Osteocyte (in vitro differentiated cells): ENCODE data around the gene PRDM10. TPM values are rescaled to one million over a fixed set of nuclear protein-coding genes. Genes with fewer than 3 reads are reported as not detected.

Experiments used
- DNase-seq: peaks from one replicate; pipeline ENCODE4 v3.0.0; 2021; ENCODE audit warnings: mixed read lengths; ENCODE audit not compliant: unreplicated experiment; ENCODE audit errors: extremely low spot score
- H3K27ac Mint-ChIP-seq: one replicate; pipeline ENCODE4 v1.8.0; 2021; ENCODE audit warnings: mild to moderate bottlenecking, mixed read lengths; ENCODE audit not compliant: unreplicated experiment
- H3K27me3 Mint-ChIP-seq: one replicate; pipeline ENCODE4 v1.8.0; 2021; ENCODE audit warnings: mixed read lengths; ENCODE audit not compliant: unreplicated experiment
- H3K36me3 Mint-ChIP-seq: one replicate; pipeline ENCODE4 v1.8.0; 2021; ENCODE audit warnings: mixed read lengths; ENCODE audit not compliant: unreplicated experiment
- H3K4me1 Mint-ChIP-seq: one replicate; pipeline ENCODE4 v1.8.0; 2021; ENCODE audit warnings: mixed read lengths; ENCODE audit not compliant: unreplicated experiment
- H3K4me3 Mint-ChIP-seq: one replicate; pipeline ENCODE4 v1.8.0; 2021; ENCODE audit warnings: mild to moderate bottlenecking, moderate library complexity, mixed read lengths; ENCODE audit not compliant: unreplicated experiment
- H3K9me3 Mint-ChIP-seq: one replicate; pipeline ENCODE4 v1.8.0; 2021; ENCODE audit warnings: mixed read lengths; ENCODE audit not compliant: unreplicated experiment
- total RNA-seq: library from RNA; stranded (reverse); gene quantifications from 2 replicates; pipeline ENCODE4 v1.2.1, GENCODE V29; 2021
- TF ChIP-seq, protein P1 (sequence below): fragments of 200-600 bp; sonication (generic); IDR thresholded peaks from 2 replicates; pipeline ENCODE4 v1.5.0; 2021; ENCODE audit warnings: antibody characterized with exemption, mild to moderate bottlenecking, moderate library complexity

Gene PRDM10
- total RNA-seq, 1 donor from 2014 or later, result 15.3 TPM

- DNase-seq, result peak; percentile 98
- peak overlapping the region; percentile 98 for H3K4me3 Mint-ChIP-seq
- TF ChIP-seq, protein P1, sequence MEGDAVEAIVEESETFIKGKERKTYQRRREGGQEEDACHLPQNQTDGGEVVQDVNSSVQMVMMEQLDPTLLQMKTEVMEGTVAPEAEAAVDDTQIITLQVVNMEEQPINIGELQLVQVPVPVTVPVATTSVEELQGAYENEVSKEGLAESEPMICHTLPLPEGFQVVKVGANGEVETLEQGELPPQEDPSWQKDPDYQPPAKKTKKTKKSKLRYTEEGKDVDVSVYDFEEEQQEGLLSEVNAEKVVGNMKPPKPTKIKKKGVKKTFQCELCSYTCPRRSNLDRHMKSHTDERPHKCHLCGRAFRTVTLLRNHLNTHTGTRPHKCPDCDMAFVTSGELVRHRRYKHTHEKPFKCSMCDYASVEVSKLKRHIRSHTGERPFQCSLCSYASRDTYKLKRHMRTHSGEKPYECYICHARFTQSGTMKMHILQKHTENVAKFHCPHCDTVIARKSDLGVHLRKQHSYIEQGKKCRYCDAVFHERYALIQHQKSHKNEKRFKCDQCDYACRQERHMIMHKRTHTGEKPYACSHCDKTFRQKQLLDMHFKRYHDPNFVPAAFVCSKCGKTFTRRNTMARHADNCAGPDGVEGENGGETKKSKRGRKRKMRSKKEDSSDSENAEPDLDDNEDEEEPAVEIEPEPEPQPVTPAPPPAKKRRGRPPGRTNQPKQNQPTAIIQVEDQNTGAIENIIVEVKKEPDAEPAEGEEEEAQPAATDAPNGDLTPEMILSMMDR, result no peak
- H3K27me3 Mint-ChIP-seq, result no peaks in the 10 kb centered on the region
- peak overlapping the region; percentile 100 for H3K27ac Mint-ChIP-seq
- no peaks in the 10 kb centered on the region for H3K9me3 Mint-ChIP-seq
- no peaks in the 10 kb centered on the region for H3K36me3 Mint-ChIP-seq
- H3K4me1 Mint-ChIP-seq, result peaks cover 27% of the 10 kb centered on the region
Measured at GRCh38 chr11:130002846-130003716, 446 bp upstream of the PRDM10 start.

DNA sequence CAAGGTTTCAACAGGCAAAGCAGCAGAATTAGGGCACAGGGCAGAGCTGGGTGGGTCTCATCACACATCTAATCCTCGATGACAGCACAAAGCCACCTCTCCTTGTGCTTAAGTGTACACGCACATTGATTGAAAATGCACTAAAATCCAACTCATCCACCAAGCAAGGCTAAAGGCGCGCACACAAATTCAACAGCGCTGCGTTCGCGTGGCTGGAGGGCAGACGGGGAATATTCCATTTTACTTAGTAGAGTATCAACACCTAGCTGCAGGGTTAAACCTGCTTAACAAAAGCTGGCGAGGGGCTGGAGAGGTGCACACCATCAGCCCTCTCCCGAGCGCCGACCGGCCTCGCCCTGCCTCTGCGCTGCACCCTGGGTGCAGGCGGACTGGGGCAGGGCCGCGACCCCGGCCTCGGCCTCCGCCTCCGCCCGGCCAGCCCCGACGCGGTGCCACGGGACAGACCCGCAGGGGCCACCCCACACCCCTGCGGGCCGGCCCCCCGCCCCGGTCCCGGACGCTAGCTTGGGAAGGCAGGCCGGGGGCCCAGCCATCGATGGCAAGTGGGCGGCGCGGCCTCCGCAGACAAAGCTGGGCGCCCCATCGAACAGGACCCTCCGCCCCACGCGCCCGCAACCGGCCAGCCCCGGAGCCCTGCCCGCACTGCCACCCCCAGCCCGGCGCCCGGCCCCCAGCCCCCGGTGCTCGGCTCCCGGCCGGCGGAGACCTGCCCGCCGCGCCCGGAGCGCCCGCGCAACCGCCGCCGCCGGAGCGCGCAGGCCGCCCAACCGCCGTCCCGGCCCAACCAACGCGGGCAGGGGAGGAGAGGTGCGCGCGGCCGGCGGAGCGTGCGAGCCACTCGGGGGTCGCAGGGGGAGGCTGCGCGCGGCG, 929 bp downstream of the PRDM10 start:
- H3K9me3 Mint-ChIP-seq, result no peaks in the 10 kb centered on the region
- no peak for DNase-seq
- peaks cover 5% of the 10 kb centered on the region for H3K36me3 Mint-ChIP-seq
- H3K27ac Mint-ChIP-seq, result peak overlapping the region; percentile 89
- peak overlapping the region; percentile 98 for H3K4me3 Mint-ChIP-seq
- peaks cover 29% of the 10 kb centered on the region for H3K4me1 Mint-ChIP-seq
- TF ChIP-seq, protein P1, result no peak
- H3K27me3 Mint-ChIP-seq, result no peaks in the 10 kb centered on the region

DNA sequence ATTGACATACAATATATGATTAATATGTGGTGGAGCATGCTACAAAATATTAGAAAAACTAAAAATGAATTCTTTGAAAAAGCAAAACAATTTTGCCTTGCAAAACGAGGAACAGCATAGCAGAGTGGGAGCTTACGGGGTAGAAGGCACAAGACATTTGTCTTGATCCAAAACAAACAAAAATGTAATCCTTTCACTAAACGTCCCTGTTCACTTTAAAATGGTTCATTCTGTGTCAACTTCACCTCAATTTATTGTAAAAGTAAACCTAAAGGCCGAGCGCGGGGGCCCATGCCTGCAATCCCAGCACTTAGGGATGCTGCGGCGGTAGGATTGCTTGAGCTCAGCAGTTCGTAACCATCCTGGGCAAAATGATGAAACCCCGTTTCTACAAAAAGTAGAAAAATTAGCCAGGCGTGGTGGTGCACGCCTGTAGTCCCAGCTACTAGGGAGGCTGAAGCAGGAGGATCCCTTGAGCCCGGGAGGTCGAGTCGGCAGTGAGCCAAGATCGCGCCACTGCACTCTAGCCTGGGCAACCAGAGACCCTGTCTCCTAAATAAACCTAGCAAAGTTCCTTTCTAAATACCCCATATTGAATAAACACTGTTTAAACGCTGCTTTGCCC, 2.0 kb downstream of the PRDM10 start:
- no peaks in the 10 kb centered on the region for H3K9me3 Mint-ChIP-seq
- no peak for DNase-seq
- H3K36me3 Mint-ChIP-seq, result peaks cover 8% of the 10 kb centered on the region
- TF ChIP-seq, protein P1, result no peak
- no peaks in the 10 kb centered on the region for H3K27me3 Mint-ChIP-seq
- H3K27ac Mint-ChIP-seq, result peak overlapping the region; percentile 89
- H3K4me1 Mint-ChIP-seq, result peaks cover 36% of the 10 kb centered on the region
- H3K4me3 Mint-ChIP-seq, result peak overlapping the region; percentile 89

- H3K36me3 Mint-ChIP-seq, result peaks cover 11% of the 10 kb centered on the region
- no peaks in the 10 kb centered on the region for H3K27me3 Mint-ChIP-seq
- H3K9me3 Mint-ChIP-seq, result no peaks in the 10 kb centered on the region
- H3K27ac Mint-ChIP-seq, result no peak overlapping the region
- peaks cover 36% of the 10 kb centered on the region for H3K4me1 Mint-ChIP-seq
- no peak for DNase-seq
- no peak overlapping the region for H3K4me3 Mint-ChIP-seq
- TF ChIP-seq, protein P1, result no peak
Measured at GRCh38 chr11:129999407-129999806, 3.2 kb downstream of the PRDM10 start.
